Thyroid gland (tissue), 4 donors: ENCODE data around the gene PAK6.

ENCODE experiments used
- POLR2A ChIP-seq, 2 donors: fragments of 450-650 bp; IDR thresholded peaks; one replicate each; pipeline ENCODE4 v1.6.1; 2017; ENCODE audit warnings: antibody characterized with exemption in 2 of 2, mild to moderate bottlenecking in 2 of 2, moderate library complexity in 1 of 2
- TF ChIP-seq, protein P1 (sequence below), 6 experiments: fragments of 200-600 bp in 3 of 6; fragments of 450-650 bp in 3 of 6; sonication (generic) in 3 of 6; IDR thresholded peaks; one replicate each; pipeline ENCODE4 v1.5.1; 2016 to 2019; ENCODE audit warnings: antibody characterized with exemption in 6 of 6, mild to moderate bottlenecking in 2 of 6, inconsistent platforms in 1 of 6, moderate library complexity in 1 of 6

DNA sequence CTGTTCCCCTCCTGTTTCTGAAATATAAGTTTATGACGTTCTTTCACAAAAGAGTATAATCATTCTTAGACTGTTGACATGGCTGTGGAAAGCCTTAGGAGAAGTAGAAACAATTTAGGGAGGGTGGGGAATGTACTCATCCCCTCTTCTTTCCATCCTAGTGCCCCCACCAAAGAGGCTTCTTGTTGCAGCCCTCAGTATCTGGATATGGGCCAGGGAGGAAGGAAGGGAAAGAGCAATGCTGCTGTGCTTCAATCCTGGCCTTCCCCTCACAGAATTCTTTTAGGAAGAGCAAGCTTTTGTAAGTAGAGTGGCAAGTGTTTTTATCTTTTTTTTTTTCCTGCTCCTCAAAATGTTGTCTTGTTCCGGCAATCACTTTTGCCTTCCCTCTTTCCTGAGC is 86.3 kb downstream of the PAK6 start:
- TF ChIP-seq, protein P1, sequence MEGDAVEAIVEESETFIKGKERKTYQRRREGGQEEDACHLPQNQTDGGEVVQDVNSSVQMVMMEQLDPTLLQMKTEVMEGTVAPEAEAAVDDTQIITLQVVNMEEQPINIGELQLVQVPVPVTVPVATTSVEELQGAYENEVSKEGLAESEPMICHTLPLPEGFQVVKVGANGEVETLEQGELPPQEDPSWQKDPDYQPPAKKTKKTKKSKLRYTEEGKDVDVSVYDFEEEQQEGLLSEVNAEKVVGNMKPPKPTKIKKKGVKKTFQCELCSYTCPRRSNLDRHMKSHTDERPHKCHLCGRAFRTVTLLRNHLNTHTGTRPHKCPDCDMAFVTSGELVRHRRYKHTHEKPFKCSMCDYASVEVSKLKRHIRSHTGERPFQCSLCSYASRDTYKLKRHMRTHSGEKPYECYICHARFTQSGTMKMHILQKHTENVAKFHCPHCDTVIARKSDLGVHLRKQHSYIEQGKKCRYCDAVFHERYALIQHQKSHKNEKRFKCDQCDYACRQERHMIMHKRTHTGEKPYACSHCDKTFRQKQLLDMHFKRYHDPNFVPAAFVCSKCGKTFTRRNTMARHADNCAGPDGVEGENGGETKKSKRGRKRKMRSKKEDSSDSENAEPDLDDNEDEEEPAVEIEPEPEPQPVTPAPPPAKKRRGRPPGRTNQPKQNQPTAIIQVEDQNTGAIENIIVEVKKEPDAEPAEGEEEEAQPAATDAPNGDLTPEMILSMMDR (IDR thresholded peaks at IDR 0.05) = no peak
- TF ChIP-seq POLR2A (IDR thresholded peaks at IDR 0.05) = peak in 1 of 2 donors; percentile 32
